ENCODE measurements around the gene MEAF6. TPM values are rescaled to one million over a fixed set of nuclear protein-coding genes. Genes with fewer than 3 reads are reported as not detected.
"Not testable (repeated sequence)": the region's sequence is repeated elsewhere in the genome, so short reads cannot be mapped to it uniquely, and the experiment has no call there.

MEAF6 gene
- polyA plus RNA-seq, 1 of the 3 experiments (the other 2 are of a cell fraction) = 60.5 TPM

DNA sequence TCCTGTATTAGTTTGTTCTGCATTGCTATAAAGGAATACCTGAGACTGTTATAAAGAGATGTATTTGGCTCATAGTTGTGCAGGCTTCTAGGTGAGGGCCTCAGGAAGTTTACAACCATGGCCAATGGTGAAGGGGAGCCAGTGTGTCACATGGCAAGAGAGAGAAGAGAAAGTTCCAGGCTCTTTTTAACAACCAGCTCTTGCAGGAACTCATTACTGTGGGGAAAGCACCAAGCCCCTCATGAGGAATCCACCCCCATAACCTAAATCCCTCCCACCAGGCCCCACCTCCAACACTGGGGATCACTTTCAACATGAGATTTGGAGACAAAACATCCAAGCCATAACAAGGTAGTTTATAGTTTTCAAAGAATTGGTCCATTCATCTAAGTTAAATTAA is 5.0 kb upstream of the MEAF6 start:
- H2AFZ ChIP-seq (ENCODE audit: low read depth) = no peak overlapping the region
- no peaks in the 10 kb centered on the region for H3F3A ChIP-seq (replicated peaks; ENCODE audit: insufficient read depth)
- no peak overlapping the region for H3K27ac ChIP-seq (ENCODE audit: low read depth in 2 of 2, low read length in 1 of 2)
- no peak overlapping the region for H3K4me2 ChIP-seq
- ChIA-PET CTCF (no interaction called here), POLR2A (no interaction called here)
- no peak for DNase-seq
- H3K27me3 ChIP-seq (ENCODE audit: insufficient read depth) = no peaks in the 10 kb centered on the region
- no peak overlapping the region for H3K4me3 ChIP-seq (ENCODE audit: low read depth in 2 of 2, low read length in 1 of 2)
- H3K9me2 ChIP-seq = no peaks in the 10 kb centered on the region
- no peaks in the 10 kb centered on the region for H3K9me3 ChIP-seq
- TF ChIP-seq, protein P1, sequence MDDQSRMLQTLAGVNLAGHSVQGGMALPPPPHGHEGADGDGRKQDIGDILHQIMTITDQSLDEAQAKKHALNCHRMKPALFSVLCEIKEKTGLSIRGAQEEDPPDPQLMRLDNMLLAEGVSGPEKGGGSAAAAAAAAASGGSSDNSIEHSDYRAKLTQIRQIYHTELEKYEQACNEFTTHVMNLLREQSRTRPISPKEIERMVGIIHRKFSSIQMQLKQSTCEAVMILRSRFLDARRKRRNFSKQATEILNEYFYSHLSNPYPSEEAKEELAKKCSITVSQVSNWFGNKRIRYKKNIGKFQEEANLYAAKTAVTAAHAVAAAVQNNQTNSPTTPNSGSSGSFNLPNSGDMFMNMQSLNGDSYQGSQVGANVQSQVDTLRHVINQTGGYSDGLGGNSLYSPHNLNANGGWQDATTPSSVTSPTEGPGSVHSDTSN (IDR thresholded peaks at IDR 0.05) = no peak
- TF ChIP-seq EP300 (IDR thresholded peaks at IDR 0.05; ENCODE audit: borderline replicate concordance in 1 of 2, low read depth in 1 of 2, low read length in 1 of 2) (no peak), RCOR1 (IDR thresholded peaks at IDR 0.05; ENCODE audit: low read length) (no peak), FOXM1 (IDR thresholded peaks at IDR 0.05; ENCODE audit: low read depth) (no peak), SMC3 (IDR thresholded peaks at IDR 0.05; ENCODE audit: low read depth, low read length) (no peak), POLR2AphosphoS5 (IDR thresholded peaks at IDR 0.05; ENCODE audit: low read depth, low read length) (no peak), ELF1 (IDR thresholded peaks at IDR 0.05) (no peak), FOSL2 (IDR thresholded peaks at IDR 0.05; ENCODE audit: borderline replicate concordance, low read depth) (no peak), NFIC (IDR thresholded peaks at IDR 0.05; ENCODE audit: borderline replicate concordance) (no peak), EZH2phosphoT487 (IDR thresholded peaks at IDR 0.05; ENCODE audit: borderline replicate concordance, low read depth) (no peak), TCF12 (IDR thresholded peaks at IDR 0.05) (no peak), RAD21 (IDR thresholded peaks at IDR 0.05; ENCODE audit: low read length) (no peak), NRF1 (IDR thresholded peaks at IDR 0.05; ENCODE audit: low read depth, low read length) (no peak), FOXJ3 (CRISPR knock-in tag; IDR thresholded peaks at IDR 0.05) (no peak), SIN3A (IDR thresholded peaks at IDR 0.05; ENCODE audit: borderline replicate concordance, low read depth, low read length) (no peak)
- TF ChIP-seq, protein P2, sequence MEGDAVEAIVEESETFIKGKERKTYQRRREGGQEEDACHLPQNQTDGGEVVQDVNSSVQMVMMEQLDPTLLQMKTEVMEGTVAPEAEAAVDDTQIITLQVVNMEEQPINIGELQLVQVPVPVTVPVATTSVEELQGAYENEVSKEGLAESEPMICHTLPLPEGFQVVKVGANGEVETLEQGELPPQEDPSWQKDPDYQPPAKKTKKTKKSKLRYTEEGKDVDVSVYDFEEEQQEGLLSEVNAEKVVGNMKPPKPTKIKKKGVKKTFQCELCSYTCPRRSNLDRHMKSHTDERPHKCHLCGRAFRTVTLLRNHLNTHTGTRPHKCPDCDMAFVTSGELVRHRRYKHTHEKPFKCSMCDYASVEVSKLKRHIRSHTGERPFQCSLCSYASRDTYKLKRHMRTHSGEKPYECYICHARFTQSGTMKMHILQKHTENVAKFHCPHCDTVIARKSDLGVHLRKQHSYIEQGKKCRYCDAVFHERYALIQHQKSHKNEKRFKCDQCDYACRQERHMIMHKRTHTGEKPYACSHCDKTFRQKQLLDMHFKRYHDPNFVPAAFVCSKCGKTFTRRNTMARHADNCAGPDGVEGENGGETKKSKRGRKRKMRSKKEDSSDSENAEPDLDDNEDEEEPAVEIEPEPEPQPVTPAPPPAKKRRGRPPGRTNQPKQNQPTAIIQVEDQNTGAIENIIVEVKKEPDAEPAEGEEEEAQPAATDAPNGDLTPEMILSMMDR (IDR thresholded peaks at IDR 0.05) = no peak
- TF ChIP-seq, protein P3, sequence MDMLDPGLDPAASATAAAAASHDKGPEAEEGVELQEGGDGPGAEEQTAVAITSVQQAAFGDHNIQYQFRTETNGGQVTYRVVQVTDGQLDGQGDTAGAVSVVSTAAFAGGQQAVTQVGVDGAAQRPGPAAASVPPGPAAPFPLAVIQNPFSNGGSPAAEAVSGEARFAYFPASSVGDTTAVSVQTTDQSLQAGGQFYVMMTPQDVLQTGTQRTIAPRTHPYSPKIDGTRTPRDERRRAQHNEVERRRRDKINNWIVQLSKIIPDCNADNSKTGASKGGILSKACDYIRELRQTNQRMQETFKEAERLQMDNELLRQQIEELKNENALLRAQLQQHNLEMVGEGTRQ (IDR thresholded peaks at IDR 0.05; ENCODE audit: borderline replicate concordance, low read depth, low read length) = no peak
- no peaks in the 10 kb centered on the region for H4K20me1 ChIP-seq (ENCODE audit: insufficient read depth)
- H3K4me1 ChIP-seq (ENCODE audit: control insufficient read depth in 1 of 2, insufficient read depth in 2 of 2, low read depth in 1 of 2, low read length in 1 of 2) = peaks cover 0 to 8% of the 10 kb centered on the region in 2 experiments; a peak in 1 of 4 replicates
- H3K79me2 ChIP-seq (ENCODE audit: insufficient read depth) = no peaks in the 10 kb centered on the region
- no peak overlapping the region for H3K9ac ChIP-seq
- H3K36me3 ChIP-seq (replicated peaks in 1 of 2; ENCODE audit: control insufficient read depth in 1 of 2, insufficient read depth in 2 of 2, low read length in 1 of 2) = no peaks in the 10 kb centered on the region

DNA sequence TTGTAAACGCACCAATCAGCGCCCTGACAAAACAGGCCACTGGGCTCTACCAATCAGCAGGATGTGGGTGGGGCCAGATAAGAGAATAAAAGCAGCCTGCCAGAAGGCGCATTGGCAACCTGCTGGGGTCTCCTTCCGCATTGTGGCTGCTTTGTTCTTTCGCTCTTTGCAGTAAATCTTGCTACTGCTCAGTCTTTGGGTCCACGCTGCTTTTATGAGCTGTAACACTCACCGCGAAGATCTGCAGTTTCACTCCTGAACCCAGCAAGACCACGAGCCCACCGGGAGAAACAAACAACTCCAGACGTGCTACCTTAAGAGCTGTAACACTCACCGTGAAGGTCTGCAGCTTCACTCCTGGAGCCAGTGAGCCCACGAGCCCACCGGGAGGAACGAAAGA is 4.4 kb upstream of the MEAF6 start:
- H3K9ac ChIP-seq; H3F3A ChIP-seq (replicated peaks; ENCODE audit: insufficient read depth); DNase-seq; POLR2A ChIA-PET; H3K9me2 ChIP-seq; H3K4me3 ChIP-seq (ENCODE audit: low read depth in 2 of 2, low read length in 1 of 2); H3K36me3 ChIP-seq (replicated peaks in 1 of 2; ENCODE audit: control insufficient read depth in 1 of 2, insufficient read depth in 2 of 2, low read length in 1 of 2); H3K27me3 ChIP-seq (ENCODE audit: insufficient read depth); H2AFZ ChIP-seq (ENCODE audit: low read depth); CTCF ChIA-PET; H4K20me1 ChIP-seq (ENCODE audit: insufficient read depth); H3K79me2 ChIP-seq (ENCODE audit: insufficient read depth); H3K27ac ChIP-seq (ENCODE audit: low read depth in 2 of 2, low read length in 1 of 2); H3K4me2 ChIP-seq; H3K4me1 ChIP-seq (ENCODE audit: control insufficient read depth in 1 of 2, insufficient read depth in 2 of 2, low read depth in 1 of 2, low read length in 1 of 2); H3K9me3 ChIP-seq: not testable (repeated sequence)
- WGBS (ENCODE audit: low lambda C conversion rate) = 92% methylated on average over 15 of the region's 15 CpGs

DNA sequence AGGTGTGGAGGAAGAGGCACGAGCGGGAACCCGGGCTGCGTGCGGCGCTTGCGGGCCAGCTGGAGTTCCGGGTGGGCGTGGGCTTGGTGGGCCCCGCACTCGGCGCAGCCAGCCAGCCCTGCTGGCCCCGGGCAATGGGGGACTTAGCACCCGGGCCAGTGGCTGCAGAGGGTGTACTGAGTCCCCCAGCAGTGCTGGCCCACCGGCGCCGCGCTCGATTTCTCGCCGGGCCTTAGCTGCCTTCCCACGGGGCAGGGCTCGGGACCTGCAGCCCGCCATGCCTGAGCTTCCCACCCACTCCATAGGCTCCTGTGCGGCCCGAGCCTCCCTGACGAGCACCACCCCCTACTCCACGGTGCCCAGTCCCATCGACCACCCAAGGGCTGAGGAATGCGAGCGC is 3.7 kb upstream of the MEAF6 start:
- DNase-seq; H3K27ac ChIP-seq (ENCODE audit: low read depth in 2 of 2, low read length in 1 of 2); H4K20me1 ChIP-seq (ENCODE audit: insufficient read depth); H3F3A ChIP-seq (replicated peaks; ENCODE audit: insufficient read depth); H3K4me2 ChIP-seq; CTCF ChIA-PET; POLR2A ChIA-PET; H3K36me3 ChIP-seq (replicated peaks in 1 of 2; ENCODE audit: control insufficient read depth in 1 of 2, insufficient read depth in 2 of 2, low read length in 1 of 2); H3K9ac ChIP-seq; H2AFZ ChIP-seq (ENCODE audit: low read depth); H3K9me3 ChIP-seq; H3K27me3 ChIP-seq (ENCODE audit: insufficient read depth); H3K4me3 ChIP-seq (ENCODE audit: low read depth in 2 of 2, low read length in 1 of 2); H3K9me2 ChIP-seq: not testable (repeated sequence)
- peaks cover 13% of the 10 kb centered on the region for H3K79me2 ChIP-seq (ENCODE audit: insufficient read depth)
- WGBS (ENCODE audit: low lambda C conversion rate) = 100% methylated on average over 6 of the region's 31 CpGs
- H3K4me1 ChIP-seq (ENCODE audit: control insufficient read depth in 1 of 2, insufficient read depth in 2 of 2, low read depth in 1 of 2, low read length in 1 of 2) = peaks cover 0 to 14% of the 10 kb centered on the region in 2 experiments; a peak in 1 of 4 replicates

Measured in SK-N-SH (cell line).